Mammary epithelial cell (primary cell): Measurements from ENCODE around the gene PALD1.

Source experiments
- CTCF ChIP-seq, 2 donors: IDR thresholded peaks in 1 of 2; conservative IDR thresholded peaks in 1 of 2; 2 replicates each; pipeline ENCODE4 v1.5.1; 2011 to 2012; ENCODE audit warnings: inconsistent platforms in 2 of 2, low read length in 2 of 2, mild to moderate bottlenecking in 2 of 2, control low read depth in 1 of 2, low read depth in 1 of 2; ENCODE audit not compliant: insufficient read depth in 1 of 2; ENCODE audit errors: extremely low read depth in 1 of 2
- EZH2 ChIP-seq: IDR thresholded peaks from 2 replicates; pipeline ENCODE4 v1.6.1; 2012; ENCODE audit warnings: low read length, inconsistent platforms, borderline replicate concordance

- TF ChIP-seq CTCF (conservative IDR thresholded peaks at IDR 0.05 in 1 of 2, IDR thresholded peaks at IDR 0.05 in 1 of 2; ENCODE audit: extremely low read depth in 1 of 2, insufficient read depth in 1 of 2, low read depth in 1 of 2, low read length in 2 of 2) (no peak), EZH2 (no peak)
Measured at GRCh38 chr10:70587045-70587658, 108.6 kb downstream of the PALD1 start.
